ENCODE measurements around the gene BRSK2.
A peak's percentile ranks its signal among the peaks of the same experiment; 100 is the strongest.

BRSK2 gene

GRCh38 chr11:1375955-1376258 is 13.8 kb upstream of the BRSK2 start:
- no peak for DNase-seq (ENCODE audit: low read depth)

GRCh38 chr11:1377231-1377780 is 12.4 kb upstream of the BRSK2 start:
- DNase-seq (ENCODE audit: low read depth): no peak

GRCh38 chr11:1381793-1382425 is 7.8 kb upstream of the BRSK2 start:
- DNase-seq (ENCODE audit: low read depth): no peak

DNA sequence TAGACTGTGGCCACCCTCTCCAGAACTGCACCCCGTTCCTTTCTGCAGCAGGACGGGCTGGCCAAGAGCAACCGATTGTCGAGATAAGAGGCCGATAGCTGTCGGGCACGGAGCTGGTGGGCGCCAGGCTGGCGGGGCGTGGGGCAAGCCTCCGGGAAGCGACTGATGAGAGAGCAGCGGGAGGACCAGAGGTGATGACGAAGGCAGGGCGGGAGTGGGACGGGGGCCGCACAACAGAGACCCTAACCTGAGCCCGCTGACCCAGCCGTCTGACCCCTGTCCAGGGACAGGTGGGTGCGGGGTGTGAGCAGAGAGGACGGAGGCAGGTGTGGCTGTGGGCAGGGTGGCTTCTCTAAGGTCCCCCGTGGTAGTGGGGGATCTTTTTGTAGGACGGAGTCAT is 7.3 kb upstream of the BRSK2 start:
- no peak for DNase-seq (ENCODE audit: low read depth)

GRCh38 chr11:1382831-1383607 is 6.7 kb upstream of the BRSK2 start:
- DNase-seq (ENCODE audit: low read depth): no peak

DNA sequence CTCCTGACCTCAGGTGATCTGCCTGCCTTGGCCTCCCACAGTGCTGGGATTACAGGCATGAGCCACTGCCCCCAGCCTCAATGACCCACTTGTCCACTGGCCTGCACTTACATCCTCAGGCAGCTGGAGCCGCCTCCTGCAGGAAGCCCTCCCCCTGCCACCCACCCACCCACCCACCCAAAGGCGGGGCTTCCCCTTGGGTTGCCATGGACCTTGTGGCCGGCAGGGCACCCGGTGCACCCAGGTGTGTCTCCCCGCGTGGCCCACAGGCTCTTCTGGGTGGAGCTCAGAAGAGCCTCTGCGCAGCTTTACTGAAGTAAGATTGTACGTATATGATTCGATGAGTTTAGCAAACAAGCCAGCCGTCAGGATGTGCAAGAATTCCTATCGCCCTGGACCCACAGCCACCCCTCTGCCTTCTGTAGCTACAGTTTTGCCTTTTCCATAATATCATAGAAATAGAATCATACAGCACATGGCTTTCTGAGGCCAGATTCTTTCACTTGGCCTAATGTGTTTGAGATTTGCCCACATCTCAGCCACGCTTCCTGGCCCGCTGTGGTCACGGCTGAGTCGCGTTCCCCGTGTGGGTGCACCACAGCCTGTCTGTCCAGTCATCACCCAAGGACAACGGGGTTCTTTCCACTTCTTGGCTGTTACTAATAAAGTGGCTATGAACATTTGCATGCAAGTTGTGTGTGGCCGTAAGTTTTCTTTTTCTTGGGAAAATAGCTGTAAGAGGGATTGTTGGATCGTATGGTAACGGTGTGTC is 5.3 kb upstream of the BRSK2 start:
- no peak for DNase-seq (ENCODE audit: low read depth)

- DNase-seq (ENCODE audit: low read depth): no peak
Observed at GRCh38 chr11:1387521-1387920, 2.2 kb upstream of the BRSK2 start.

- no peak for DNase-seq (ENCODE audit: low read depth)
Observed at GRCh38 chr11:1387961-1388762, 1.6 kb upstream of the BRSK2 start.

- no peak for DNase-seq (ENCODE audit: low read depth)
Observed at GRCh38 chr11:1388763-1389102, 1.0 kb upstream of the BRSK2 start.

DNA sequence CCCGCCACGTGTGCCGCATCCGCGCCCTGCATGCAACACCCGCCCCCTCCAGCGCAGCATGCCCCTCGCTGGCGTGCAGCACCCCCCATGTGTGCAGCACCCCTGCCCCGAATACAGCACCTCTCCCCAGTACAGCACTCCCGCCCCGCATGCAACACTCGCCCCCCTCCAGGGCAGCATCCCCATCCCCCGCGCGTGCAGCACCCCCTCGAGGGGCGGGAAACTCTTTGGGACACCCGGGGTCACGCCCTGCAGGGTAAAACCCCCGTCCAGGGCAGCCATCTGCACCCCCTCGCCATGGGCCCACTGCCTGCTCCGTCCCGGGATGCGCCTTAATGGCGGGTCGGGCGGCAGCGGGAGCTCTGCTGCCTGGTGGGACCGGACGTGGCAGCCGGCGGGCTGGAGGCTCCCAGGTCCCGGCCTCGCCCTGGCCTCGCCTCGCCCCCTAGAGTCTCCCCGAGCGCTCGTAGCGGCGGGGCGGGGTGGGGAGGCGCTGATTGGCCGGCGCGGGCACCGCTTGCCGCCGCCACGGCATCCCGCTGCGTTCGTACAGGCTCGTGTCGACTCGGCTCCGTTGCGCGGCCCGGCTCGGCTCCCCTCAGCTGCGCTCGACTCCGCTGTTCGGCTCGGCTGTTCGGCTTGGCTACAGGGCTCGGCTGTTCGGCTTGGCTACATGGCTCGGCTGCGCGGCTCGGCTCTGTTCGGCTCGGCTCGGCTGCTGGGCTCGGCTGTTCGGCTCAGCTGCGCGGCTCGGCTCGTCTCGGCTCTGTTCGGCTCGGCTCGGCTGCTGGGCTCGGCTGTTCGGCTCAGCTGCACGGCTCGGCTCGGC is 417 bp upstream of the BRSK2 start:
- peak; percentile 88 for DNase-seq (ENCODE audit: low read depth)

GRCh38 chr11:1390569-1391164 is 933 bp downstream of the BRSK2 start:
- no peak for DNase-seq (ENCODE audit: low read depth)

- no peak for DNase-seq (ENCODE audit: low read depth)
Observed at GRCh38 chr11:1391165-1392075, 1.7 kb downstream of the BRSK2 start.

- DNase-seq (ENCODE audit: low read depth): no peak
Observed at GRCh38 chr11:1392111-1392510, 2.4 kb downstream of the BRSK2 start.

DNA sequence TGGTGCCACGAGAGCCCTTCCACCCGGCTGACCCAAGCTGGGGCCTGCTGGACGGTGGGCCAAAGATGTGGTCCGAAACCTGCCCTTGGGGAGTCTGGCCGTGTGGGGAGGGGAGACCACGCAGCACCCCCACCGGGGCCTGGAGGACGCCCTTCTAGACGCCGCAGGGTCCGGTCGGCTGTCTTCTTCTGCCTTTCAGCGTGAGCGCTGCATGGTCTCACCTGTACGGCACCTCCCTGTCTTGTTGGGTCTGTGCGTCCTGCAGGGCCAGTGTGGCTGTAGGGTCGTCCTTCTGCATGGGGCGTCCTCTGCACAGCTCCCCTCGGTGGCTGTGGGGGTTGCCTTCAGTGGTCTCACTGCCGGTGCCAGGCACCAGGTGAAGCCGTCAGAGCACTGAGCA is 2.8 kb downstream of the BRSK2 start:
- DNase-seq (ENCODE audit: low read depth): no peak

GRCh38 chr11:1393038-1393710 is 3.4 kb downstream of the BRSK2 start:
- no peak for DNase-seq (ENCODE audit: low read depth)

GRCh38 chr11:1394936-1395772 is 5.4 kb downstream of the BRSK2 start:
- DNase-seq (ENCODE audit: low read depth): no peak

DNA sequence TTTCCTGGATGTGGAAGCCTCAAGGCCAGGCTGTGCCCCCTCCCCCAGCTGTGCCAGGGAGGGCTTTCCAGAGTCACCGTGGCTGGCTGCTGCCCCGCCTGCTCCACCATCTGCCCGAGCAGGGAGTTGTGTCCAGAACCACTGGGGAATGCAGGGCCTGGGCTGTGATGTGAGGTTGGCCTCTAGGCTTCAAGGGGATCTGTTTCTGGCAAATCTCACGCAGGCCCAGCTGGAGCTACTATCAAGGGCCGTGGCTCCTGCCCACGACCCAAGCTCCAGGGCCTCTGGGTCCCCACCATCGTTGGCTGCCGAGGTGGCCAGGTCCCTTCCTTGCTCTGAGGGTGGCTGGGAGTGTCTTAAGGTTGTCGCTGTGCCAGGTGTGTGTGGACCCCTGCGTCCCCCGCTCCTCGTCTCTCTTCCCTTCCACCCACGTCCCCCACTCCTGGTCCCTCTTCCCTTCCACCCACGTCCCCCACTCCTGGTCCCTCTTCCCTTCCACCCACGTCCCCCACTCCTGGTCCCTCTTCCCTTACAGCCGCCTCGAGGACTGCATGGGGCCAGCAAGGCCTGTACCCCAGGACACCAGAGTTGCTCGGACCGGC is 6.1 kb downstream of the BRSK2 start:
- DNase-seq (ENCODE audit: low read depth): no peak

DNA sequence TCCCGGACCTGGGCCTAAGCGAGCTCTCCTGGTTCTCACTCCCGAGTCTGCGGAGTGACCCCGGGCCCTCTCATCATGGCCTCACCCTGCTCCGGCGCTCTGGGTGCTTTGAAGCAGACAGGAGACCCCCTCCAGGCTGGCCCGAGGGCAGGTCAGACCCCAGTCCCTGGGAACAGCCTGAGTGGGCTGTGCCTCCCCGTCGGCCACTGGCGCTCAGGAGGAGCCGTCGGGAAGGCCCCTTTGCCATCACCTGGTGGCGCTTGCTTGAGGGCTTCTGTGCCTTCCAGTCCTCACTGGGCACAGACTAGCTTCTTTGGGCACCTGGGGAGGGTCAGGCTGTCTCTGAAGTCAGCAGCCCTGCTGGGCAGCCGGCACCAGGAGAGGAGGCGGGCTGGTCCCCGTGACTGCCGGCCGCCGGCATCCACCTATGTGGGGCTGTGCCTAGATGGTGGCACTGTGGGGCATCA is 6.7 kb downstream of the BRSK2 start:
- DNase-seq (ENCODE audit: low read depth): no peak
